Endothelial cell (in vitro differentiated cells): ENCODE results near the gene RRP1. TPM values are rescaled to one million over a fixed set of nuclear protein-coding genes. Genes with fewer than 3 reads are reported as not detected.

Experiments
- DNase-seq: peaks from one replicate; pipeline ENCODE4 v3.0.0; 2021; ENCODE audit warnings: low spot score
- H3K27ac Mint-ChIP-seq: one replicate; pipeline ENCODE4 v1.8.0; 2021; ENCODE audit warnings: mixed read lengths, inconsistent platforms; ENCODE audit not compliant: unreplicated experiment
- H3K27me3 Mint-ChIP-seq: one replicate; pipeline ENCODE4 v1.8.0; 2021; ENCODE audit warnings: mild to moderate bottlenecking, moderate library complexity, mixed read lengths, inconsistent platforms; ENCODE audit not compliant: unreplicated experiment
- H3K36me3 Mint-ChIP-seq: one replicate; pipeline ENCODE4 v1.8.0; 2021; ENCODE audit warnings: mild to moderate bottlenecking, low read depth, mixed read lengths, inconsistent platforms; ENCODE audit not compliant: unreplicated experiment
- H3K4me1 Mint-ChIP-seq: one replicate; pipeline ENCODE4 v1.8.0; 2021; ENCODE audit warnings: mild to moderate bottlenecking, mixed read lengths, inconsistent platforms; ENCODE audit not compliant: unreplicated experiment
- H3K4me3 Mint-ChIP-seq: one replicate; pipeline ENCODE4 v1.8.0; 2021; ENCODE audit warnings: mild to moderate bottlenecking, mixed read lengths, inconsistent platforms; ENCODE audit not compliant: unreplicated experiment
- H3K9me3 Mint-ChIP-seq: one replicate; pipeline ENCODE4 v1.8.0; 2021; ENCODE audit warnings: mixed read lengths, inconsistent platforms; ENCODE audit not compliant: unreplicated experiment
- CTCF ChIP-seq: fragments of 200-600 bp; sonication (generic); IDR thresholded peaks from one replicate; pipeline ENCODE4 v1.5.0; 2021; ENCODE audit warnings: antibody characterized with exemption; ENCODE audit not compliant: unreplicated experiment
- total RNA-seq: library from RNA; stranded (reverse); fragmentation: NEBNext Ultra II Directional; extraction: Animal tissue kit (Norgen Biotek cat#: 25700); gene quantifications from one replicate; pipeline ENCODE4 v1.2.1, GENCODE V29; 2021; ENCODE audit not compliant: unreplicated experiment

The RRP1 gene
- total RNA-seq, 1 donor from 2014 or later: 21.0 TPM

- Mint-ChIP-seq H3K4me3 (no peak overlapping the region), H3K27ac (no peak overlapping the region), H3K27me3 (peaks cover 10% of the 10 kb centered on the region), H3K36me3 (peaks cover 4% of the 10 kb centered on the region), H3K9me3 (no peaks in the 10 kb centered on the region), H3K4me1 (peaks cover 18% of the 10 kb centered on the region)
- TF ChIP-seq CTCF: no peak
- no peak for DNase-seq
These were observed 44.9 kb downstream of the RRP1 start for GRCh38 chr21:43834146-43834905.

GRCh38 chr21:43835050-43835449 is 45.7 kb downstream of the RRP1 start:
- H3K36me3 Mint-ChIP-seq: peaks cover 4% of the 10 kb centered on the region
- no peak overlapping the region for H3K4me3 Mint-ChIP-seq
- peaks cover 10% of the 10 kb centered on the region for H3K27me3 Mint-ChIP-seq
- H3K9me3 Mint-ChIP-seq: no peaks in the 10 kb centered on the region
- no peak for DNase-seq
- peak overlapping the region; percentile 36 for H3K27ac Mint-ChIP-seq
- H3K4me1 Mint-ChIP-seq: peaks cover 18% of the 10 kb centered on the region
- no peak for TF ChIP-seq CTCF

DNA sequence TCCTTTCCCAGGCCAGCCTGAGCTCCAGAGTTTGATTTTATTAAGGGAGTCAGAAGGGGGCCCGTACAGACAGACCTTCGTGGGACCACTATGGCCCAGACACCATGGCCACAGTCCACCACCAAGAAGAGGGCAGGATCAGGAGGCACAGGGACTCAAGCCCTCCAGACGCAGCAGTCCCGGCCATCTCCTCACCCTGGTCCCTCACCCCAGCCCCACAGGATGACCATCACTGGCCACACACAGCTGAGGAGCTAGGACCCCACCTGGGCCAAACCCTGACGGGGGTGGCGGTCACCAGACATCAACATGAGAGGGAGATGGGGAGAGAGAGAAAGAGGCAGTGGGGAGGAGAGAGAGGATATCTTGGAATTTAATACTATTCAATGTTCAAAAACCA is 46.5 kb downstream of the RRP1 start:
- no peak for TF ChIP-seq CTCF
- DNase-seq: no peak

GRCh38 chr21:43836616-43837015 is 47.2 kb downstream of the RRP1 start:
- Mint-ChIP-seq H3K36me3 (peaks cover 4% of the 10 kb centered on the region), H3K9me3 (no peaks in the 10 kb centered on the region), H3K4me1 (peaks cover 14% of the 10 kb centered on the region), H3K27ac (no peak overlapping the region), H3K27me3 (peaks cover 8% of the 10 kb centered on the region), H3K4me3 (no peak overlapping the region)
- DNase-seq: no peak
- TF ChIP-seq CTCF: no peak

More for the DNA sequence above, 46.5 kb downstream of the RRP1 start:
- Mint-ChIP-seq H3K4me3 (no peak overlapping the region), H3K27me3 (peaks cover 8% of the 10 kb centered on the region), H3K4me1 (peaks cover 15% of the 10 kb centered on the region), H3K36me3 (peaks cover 4% of the 10 kb centered on the region), H3K9me3 (no peaks in the 10 kb centered on the region), H3K27ac (no peak overlapping the region)

GRCh38 chr21:43840259-43840658 is 50.9 kb downstream of the RRP1 start:
- no peaks in the 10 kb centered on the region for H3K36me3 Mint-ChIP-seq
- peaks cover 4% of the 10 kb centered on the region for H3K4me1 Mint-ChIP-seq
- DNase-seq: no peak
- no peak overlapping the region for H3K27ac Mint-ChIP-seq
- TF ChIP-seq CTCF: no peak
- H3K9me3 Mint-ChIP-seq: no peaks in the 10 kb centered on the region
- no peaks in the 10 kb centered on the region for H3K27me3 Mint-ChIP-seq
- no peak overlapping the region for H3K4me3 Mint-ChIP-seq
